HEK293 (cell line): ENCODE data around the gene KIF20B.
A peak's percentile ranks its signal among the peaks of the same experiment; 100 is the strongest.

Experiments used
- CTCF ChIA-PET: fragments of 350-600 bp; formaldehyde crosslinking; extraction: SDS; loops from one replicate; lab custom pipeline; 2021; ENCODE audit warnings: antibody characterized with exemption; lab: Yijun Ruan, JAX
- POLR2A ChIA-PET: fragments of 300-600 bp; formaldehyde crosslinking; extraction: SDS; loops from one replicate; lab custom pipeline; 2020; ENCODE audit warnings: antibody characterized with exemption, inconsistent platforms; lab: Yijun Ruan, JAX
- H3K27ac ChIP-seq: fragments of 200-500 bp; sonication (Bioruptor generic); 2 replicates; pipeline ENCODE4 v1.5.1; 2014; ENCODE audit warnings: low read depth, low read length, control low read depth, inconsistent platforms; ENCODE audit errors: extremely low read depth
- H3K36me3 ChIP-seq, 2 experiments: fragments of 200-500 bp in 1 of 2; sonication (Bioruptor generic) in 1 of 2; 1 replicate in 1 of 2; 2 replicates in 1 of 2; pipeline ENCODE4 v1.5.1; 2014 to 2017; ENCODE audit warnings: inconsistent platforms in 2 of 2, low read length in 2 of 2; ENCODE audit not compliant: control insufficient read depth in 2 of 2, insufficient read depth in 1 of 2
- H3K4me1 ChIP-seq: fragments of 200-500 bp; sonication (Bioruptor generic); 2 replicates; pipeline ENCODE4 v1.5.1; 2014; ENCODE audit warnings: mild to moderate bottlenecking, low read length, inconsistent platforms; ENCODE audit not compliant: control insufficient read depth, insufficient read depth
- H3K4me3 ChIP-seq: 2 replicates; pipeline ENCODE4 v1.5.1; 2011; ENCODE audit warnings: low read depth, mild to moderate bottlenecking, control low read depth, low read length, moderate library complexity
- H3K9me3 ChIP-seq: fragments of 200-500 bp; sonication (Bioruptor generic); 2 replicates; pipeline ENCODE4 v1.5.1; 2014; ENCODE audit warnings: low read depth, low read length, inconsistent platforms; ENCODE audit not compliant: control insufficient read depth, insufficient read depth
- BCL11A ChIP-seq: fragments of 450-650 bp; formaldehyde crosslinking; IDR thresholded peaks from 2 replicates; pipeline ENCODE4 v1.5.1; 2016; ENCODE audit warnings: low read depth, missing biosample characterization, missing genetic modification characterization
- GLI2 ChIP-seq: fragments of 450-650 bp; formaldehyde crosslinking; IDR thresholded peaks from 2 replicates; pipeline ENCODE4; 2017; ENCODE audit warnings: missing biosample characterization, missing genetic modification characterization, low read depth, borderline replicate concordance
- GLI4 ChIP-seq: fragments of 450-650 bp; formaldehyde crosslinking; IDR thresholded peaks from 2 replicates; pipeline ENCODE4 v1.5.1; 2016; ENCODE audit warnings: missing biosample characterization, missing genetic modification characterization
- SALL2 ChIP-seq: fragments of 450-650 bp; formaldehyde crosslinking; IDR thresholded peaks from 2 replicates; pipeline ENCODE4 v1.5.0; 2017; ENCODE audit warnings: missing biosample characterization, mild to moderate bottlenecking, missing genetic modification characterization, borderline replicate concordance
- WT1 ChIP-seq: fragments of 450-650 bp; formaldehyde crosslinking; IDR thresholded peaks from 2 replicates; pipeline ENCODE4 v1.5.1; 2016; ENCODE audit warnings: missing biosample characterization, missing genetic modification characterization
- ZNF274 ChIP-seq, 2 experiments: fragments of 200-500 bp in 1 of 2; fragments of 450-650 bp in 1 of 2; sonication (Bioruptor generic) in 1 of 2; formaldehyde crosslinking in 1 of 2; IDR thresholded peaks; 2 replicates each; pipeline versions ENCODE4 v1.5.1 to v1.6.1; 2014 to 2016; ENCODE audit warnings: borderline replicate concordance in 1 of 2, inconsistent platforms in 1 of 2, low read length in 1 of 2, missing biosample characterization in 1 of 2, missing genetic modification characterization in 1 of 2
- ZNF311 ChIP-seq: fragments of 450-650 bp; formaldehyde crosslinking; IDR thresholded peaks from 2 replicates; pipeline ENCODE4 v1.5.1; 2017; ENCODE audit warnings: missing biosample characterization, missing genetic modification characterization, borderline replicate concordance
- ZNF335 ChIP-seq: fragments of 450-650 bp; formaldehyde crosslinking; conservative IDR thresholded peaks from 2 replicates; pipeline ENCODE4 v1.5.1; 2016; ENCODE audit warnings: missing biosample characterization, missing genetic modification characterization
- ZNF521 ChIP-seq: fragments of 450-650 bp; formaldehyde crosslinking; IDR thresholded peaks from 2 replicates; pipeline ENCODE4 v1.5.1; 2017; ENCODE audit warnings: missing biosample characterization, mild to moderate bottlenecking, missing genetic modification characterization
- ZNF549 ChIP-seq: fragments of 450-650 bp; IDR thresholded peaks from 2 replicates; pipeline ENCODE4 v1.5.1; 2018; ENCODE audit warnings: missing biosample characterization, missing genetic modification characterization, mild to moderate bottlenecking, inconsistent platforms, moderate library complexity
- ZNF561 ChIP-seq: fragments of 450-650 bp; IDR thresholded peaks from 2 replicates; pipeline ENCODE4 v1.5.1; 2018; ENCODE audit warnings: missing biosample characterization, missing genetic modification characterization, borderline replicate concordance
- ZNF596 ChIP-seq: fragments of 450-650 bp; IDR thresholded peaks from 2 replicates; pipeline ENCODE4 v1.5.0; 2018; ENCODE audit warnings: missing biosample characterization, mild to moderate bottlenecking, missing genetic modification characterization, moderate library complexity
- ZNF610 ChIP-seq: fragments of 450-650 bp; formaldehyde crosslinking; IDR thresholded peaks from 2 replicates; pipeline ENCODE4 v1.5.1; 2016; ENCODE audit warnings: missing biosample characterization, missing genetic modification characterization, borderline replicate concordance
- ZNF670 ChIP-seq: fragments of 450-650 bp; formaldehyde crosslinking; IDR thresholded peaks from 2 replicates; pipeline ENCODE4 v1.5.1; 2016; ENCODE audit warnings: missing biosample characterization, missing genetic modification characterization, low read depth
- ZNF701 ChIP-seq: fragments of 450-650 bp; formaldehyde crosslinking; IDR thresholded peaks from 2 replicates; pipeline ENCODE4 v1.5.1; 2016; ENCODE audit warnings: missing biosample characterization, missing genetic modification characterization
- ZNF791 ChIP-seq: fragments of 450-650 bp; formaldehyde crosslinking; IDR thresholded peaks from 2 replicates; pipeline ENCODE4 v1.5.1; 2016; ENCODE audit warnings: missing biosample characterization, missing genetic modification characterization
- TF ChIP-seq, protein P1 (sequence below): fragments of 450-650 bp; formaldehyde crosslinking; IDR thresholded peaks from 2 replicates; pipeline ENCODE4 v1.5.1; 2016; ENCODE audit warnings: missing biosample characterization, missing genetic modification characterization
- TF ChIP-seq, protein P2 (sequence below): fragments of 450-650 bp; formaldehyde crosslinking; IDR thresholded peaks from 2 replicates; pipeline ENCODE4 v1.5.1; 2017; ENCODE audit warnings: missing biosample characterization, mild to moderate bottlenecking, missing genetic modification characterization, moderate library complexity
- TF ChIP-seq, protein P3 (sequence below): fragments of 450-650 bp; formaldehyde crosslinking; IDR thresholded peaks from 2 replicates; pipeline ENCODE4 v1.5.1; 2017; ENCODE audit warnings: missing biosample characterization, missing genetic modification characterization

KIF20B gene

DNA sequence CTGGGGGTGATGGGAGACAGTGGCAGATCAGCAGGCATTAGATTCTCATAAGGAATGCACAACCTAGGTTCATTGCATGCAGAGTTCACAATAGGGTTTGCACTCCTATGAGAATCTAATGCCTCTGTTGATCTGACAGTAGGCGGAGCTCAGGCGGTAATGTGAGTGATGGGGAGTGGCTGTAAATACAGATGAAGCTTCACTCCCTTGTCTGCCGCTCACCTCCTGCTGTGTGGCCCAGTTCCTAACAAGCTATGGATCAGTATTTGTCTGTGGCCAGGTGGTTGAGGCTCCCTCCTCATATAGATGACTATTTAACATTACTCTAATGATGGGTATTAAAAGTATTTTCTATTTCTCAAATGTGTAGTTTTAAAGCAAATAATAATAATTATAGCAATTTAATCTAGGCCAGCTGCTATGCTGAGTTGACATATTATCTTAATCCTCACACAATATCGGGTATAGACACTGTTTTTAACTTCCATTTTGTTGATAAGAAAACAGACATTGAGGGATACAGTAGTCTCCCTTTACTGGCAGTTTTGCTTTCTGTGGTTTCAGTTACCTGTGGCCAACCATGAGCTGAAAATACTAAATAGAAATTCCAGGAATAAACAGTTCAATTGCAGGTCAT is 39.9 kb downstream of the KIF20B start:
- Histone ChIP-seq H3K4me1 (no peaks in the 10 kb centered on the region), H3K9me3 (no peaks in the 10 kb centered on the region), H3K27ac (no peak overlapping the region), H3K4me3 (no peak overlapping the region), H3K36me3 (peaks cover 32 to 59% of the 10 kb centered on the region in 2 experiments)
- ChIA-PET CTCF (interaction anchor here (1.0 kb wide), 1 partner anchor 18 kb away, joined by 3 read pairs; no protein-coding TSS in a partner anchor), POLR2A (interaction anchor here (1.0 kb wide), 1 partner anchor 98 kb away, joined by 3 read pairs; no protein-coding TSS in a partner anchor)
- TF ChIP-seq GLI4 (no peak), ZNF610 (peak; percentile 95), WT1 (tag by site-specific recombination) (peak; percentile 61)

GRCh38 chr10:89744026-89744425 is 42.6 kb downstream of the KIF20B start:
- no peak overlapping the region for H3K27ac ChIP-seq
- H3K4me1 ChIP-seq, result no peaks in the 10 kb centered on the region
- peaks cover 20 to 42% of the 10 kb centered on the region in 2 experiments for H3K36me3 ChIP-seq
- ChIA-PET POLR2A (no interaction called here), CTCF (interaction anchor here (0.7 kb wide), 1 partner anchor 28 kb away, joined by 4 read pairs; no protein-coding TSS in a partner anchor)
- TF ChIP-seq, protein P1, sequence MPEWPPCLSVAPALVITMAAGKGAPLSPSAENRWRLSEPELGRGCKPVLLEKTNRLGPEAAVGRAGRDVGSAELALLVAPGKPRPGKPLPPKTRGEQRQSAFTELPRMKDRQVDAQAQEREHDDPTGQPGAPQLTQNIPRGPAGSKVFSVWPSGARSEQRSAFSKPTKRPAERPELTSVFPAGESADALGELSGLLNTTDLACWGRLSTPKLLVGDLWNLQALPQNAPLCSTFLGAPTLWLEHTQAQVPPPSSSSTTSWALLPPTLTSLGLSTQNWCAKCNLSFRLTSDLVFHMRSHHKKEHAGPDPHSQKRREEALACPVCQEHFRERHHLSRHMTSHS (tag by site-specific recombination), result no peak
- TF ChIP-seq ZNF701 (tag by site-specific recombination) (no peak), ZNF521 (tag by site-specific recombination) (no peak), ZNF335 (tag by site-specific recombination) (no peak), ZNF549 (tag by site-specific recombination) (no peak), ZNF311 (tag by site-specific recombination) (no peak), ZNF274 (IDR thresholded peaks at IDR 0.05; ENCODE audit: low read length) (no peak), ZNF274 (tag by site-specific recombination; IDR thresholded peaks at IDR 0.05; ENCODE audit: borderline replicate concordance) (no peak), BCL11A (tag by site-specific recombination) (no peak), ZNF791 (no peak)
- TF ChIP-seq, protein P2, sequence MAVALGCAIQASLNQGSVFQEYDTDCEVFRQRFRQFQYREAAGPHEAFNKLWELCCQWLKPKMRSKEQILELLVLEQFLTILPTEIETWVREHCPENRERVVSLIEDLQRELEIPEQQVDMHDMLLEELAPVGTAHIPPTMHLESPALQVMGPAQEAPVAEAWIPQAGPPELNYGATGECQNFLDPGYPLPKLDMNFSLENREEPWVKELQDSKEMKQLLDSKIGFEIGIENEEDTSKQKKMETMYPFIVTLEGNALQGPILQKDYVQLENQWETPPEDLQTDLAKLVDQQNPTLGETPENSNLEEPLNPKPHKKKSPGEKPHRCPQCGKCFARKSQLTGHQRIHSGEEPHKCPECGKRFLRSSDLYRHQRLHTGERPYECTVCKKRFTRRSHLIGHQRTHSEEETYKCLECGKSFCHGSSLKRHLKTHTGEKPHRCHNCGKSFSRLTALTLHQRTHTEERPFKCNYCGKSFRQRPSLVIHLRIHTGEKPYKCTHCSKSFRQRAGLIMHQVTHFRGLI (tag by site-specific recombination), result no peak
- no peak overlapping the region for H3K4me3 ChIP-seq
- no peaks in the 10 kb centered on the region for H3K9me3 ChIP-seq

DNA sequence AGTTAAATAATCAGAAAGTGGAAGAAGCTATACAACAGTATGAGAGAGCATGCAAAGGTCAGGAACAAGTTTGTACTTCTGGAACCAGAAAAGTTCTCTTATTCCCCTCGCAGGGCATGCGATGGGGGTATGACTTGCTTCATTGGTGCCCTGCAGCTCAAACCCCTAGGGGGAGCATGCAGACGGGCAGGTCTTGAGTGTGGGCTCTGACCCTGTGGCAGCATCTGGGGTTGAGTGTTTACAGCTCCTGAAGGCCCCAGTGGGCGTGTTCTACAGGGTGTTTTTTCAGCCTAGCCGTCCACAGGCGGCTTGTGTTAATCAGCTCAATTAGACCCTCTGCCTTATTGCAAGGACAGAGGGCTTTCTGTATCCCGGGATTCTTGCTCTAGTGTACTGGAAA is 44.5 kb downstream of the KIF20B start:
- peaks cover 12 to 33% of the 10 kb centered on the region in 2 experiments for H3K36me3 ChIP-seq
- TF ChIP-seq ZNF596 (tag by site-specific recombination), result no peak
- no peak for TF ChIP-seq GLI2
- TF ChIP-seq ZNF610, result no peak
- TF ChIP-seq, protein P3, sequence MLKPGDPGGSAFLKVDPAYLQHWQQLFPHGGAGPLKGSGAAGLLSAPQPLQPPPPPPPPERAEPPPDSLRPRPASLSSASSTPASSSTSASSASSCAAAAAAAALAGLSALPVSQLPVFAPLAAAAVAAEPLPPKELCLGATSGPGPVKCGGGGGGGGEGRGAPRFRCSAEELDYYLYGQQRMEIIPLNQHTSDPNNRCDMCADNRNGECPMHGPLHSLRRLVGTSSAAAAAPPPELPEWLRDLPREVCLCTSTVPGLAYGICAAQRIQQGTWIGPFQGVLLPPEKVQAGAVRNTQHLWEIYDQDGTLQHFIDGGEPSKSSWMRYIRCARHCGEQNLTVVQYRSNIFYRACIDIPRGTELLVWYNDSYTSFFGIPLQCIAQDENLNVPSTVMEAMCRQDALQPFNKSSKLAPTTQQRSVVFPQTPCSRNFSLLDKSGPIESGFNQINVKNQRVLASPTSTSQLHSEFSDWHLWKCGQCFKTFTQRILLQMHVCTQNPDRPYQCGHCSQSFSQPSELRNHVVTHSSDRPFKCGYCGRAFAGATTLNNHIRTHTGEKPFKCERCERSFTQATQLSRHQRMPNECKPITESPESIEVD, result no peak
- TF ChIP-seq ZNF561 (tag by site-specific recombination), result no peak
- TF ChIP-seq ZNF670 (tag by site-specific recombination), result no peak
- no peak for TF ChIP-seq SALL2
- ChIA-PET CTCF (no interaction called here), POLR2A (no interaction called here)
- no peaks in the 10 kb centered on the region for H3K4me1 ChIP-seq
- H3K27ac ChIP-seq, result no peak overlapping the region
- H3K9me3 ChIP-seq, result no peaks in the 10 kb centered on the region
- no peak overlapping the region for H3K4me3 ChIP-seq
